ENCODE measurements around the gene PLEKHG2.

PLEKHG2 gene

DNA sequence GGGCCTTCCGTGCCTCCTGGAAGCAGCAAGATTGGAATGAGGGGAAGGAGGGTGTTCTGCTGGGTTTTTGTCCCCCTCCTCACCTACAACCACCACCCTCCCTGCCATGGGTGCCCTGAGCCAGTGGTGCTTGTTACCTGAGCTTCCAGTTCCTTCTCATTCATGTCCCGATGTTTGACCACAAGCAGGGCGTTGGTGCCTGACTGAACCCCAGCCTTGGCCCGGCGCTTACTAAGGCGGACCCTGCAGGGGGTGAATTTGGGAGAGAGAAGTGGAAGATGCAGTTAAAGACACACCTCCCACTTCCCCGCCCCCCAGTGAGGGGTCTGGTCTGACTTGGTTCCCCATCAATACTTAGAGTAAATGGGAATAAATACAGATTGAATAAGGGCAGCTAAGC lies 25.9 kb upstream of the PLEKHG2 start:
- DNase-seq = no peak

GRCh38 chr19:39388657-39389056 lies 23.8 kb upstream of the PLEKHG2 start:
- no peak for DNase-seq

GRCh38 chr19:39389631-39390414 lies 22.6 kb upstream of the PLEKHG2 start:
- no peak for DNase-seq

DNA sequence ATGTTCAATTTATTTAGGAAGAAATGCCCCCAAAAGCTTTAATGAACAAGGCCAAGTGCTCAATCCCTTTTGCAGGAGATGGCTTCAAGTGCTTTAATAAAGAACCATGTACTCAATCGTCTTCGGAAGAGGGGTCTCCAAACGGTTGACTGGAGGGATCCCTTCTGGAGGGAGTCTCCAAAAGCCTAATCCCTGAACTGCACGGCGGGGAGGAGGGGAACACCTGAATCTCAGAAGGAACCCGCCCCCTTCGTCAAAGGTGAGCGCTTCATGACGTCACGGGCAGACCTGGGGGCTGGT lies 22.1 kb upstream of the PLEKHG2 start:
- DNase-seq = no peak

GRCh38 chr19:39390751-39391437 lies 21.6 kb upstream of the PLEKHG2 start, which contains the start of the genes MED29 and PAF1:
Gene MED29 (plus strand): TSS chr19:39391378. CDS start chr19:39391423, 45 bp downstream.
Gene PAF1 (minus strand): TSS chr19:39391106. CDS start chr19:39390864, 242 bp downstream.
- DNase-seq = peak; percentile 100

DNA sequence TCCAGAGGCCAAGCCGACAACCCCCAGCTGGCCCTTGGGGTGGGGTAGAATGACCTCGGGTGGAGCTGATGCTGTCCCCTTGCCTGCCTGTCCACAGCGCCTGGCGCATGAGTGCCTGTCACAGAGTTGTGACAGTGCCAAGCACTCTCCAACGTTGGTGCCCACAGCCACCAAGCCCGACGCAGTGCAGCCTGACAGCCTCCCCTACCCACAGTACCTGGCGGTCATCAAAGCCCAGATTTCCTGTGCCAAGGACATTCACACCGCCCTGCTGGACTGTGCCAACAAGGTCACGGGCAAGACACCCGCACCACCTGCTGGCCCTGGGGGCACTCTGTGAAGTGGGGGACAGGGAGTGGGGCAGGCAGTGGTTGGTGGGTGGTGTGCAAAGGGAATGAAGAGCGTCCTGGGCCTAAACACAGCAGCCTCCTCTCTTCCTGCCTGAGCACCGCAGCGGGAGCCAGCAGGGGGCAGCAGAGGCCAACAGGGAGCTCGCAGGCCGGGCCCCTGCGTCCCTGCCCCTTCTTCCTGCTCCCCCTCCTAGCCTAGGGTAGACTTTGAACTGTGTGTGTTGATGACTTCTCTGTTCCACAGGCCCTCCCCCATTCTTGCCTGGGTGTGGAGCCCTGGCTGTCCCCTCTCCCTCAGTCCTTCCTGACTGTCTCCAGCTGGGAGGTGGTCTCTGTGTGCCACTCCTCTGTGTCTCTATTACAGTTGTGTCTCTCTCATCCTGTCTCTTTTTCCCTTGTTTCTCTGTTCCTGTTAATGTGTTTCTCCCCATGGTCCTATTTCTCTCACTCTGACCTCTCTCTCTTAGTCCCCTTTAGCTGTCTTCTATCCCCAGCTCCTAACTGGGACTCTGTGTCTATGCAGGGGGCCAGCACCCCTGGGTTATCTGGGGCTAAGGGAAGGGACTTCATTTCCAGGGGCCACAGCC lies 14.8 kb upstream of the PLEKHG2 start:
- peak; percentile 77 for DNase-seq

- DNase-seq = peak; percentile 88
Observed at GRCh38 chr19:39398297-39398864, 14.1 kb upstream of the PLEKHG2 start.

- no peak for DNase-seq
Observed at GRCh38 chr19:39399668-39400050, 12.8 kb upstream of the PLEKHG2 start.

- no peak for DNase-seq
Observed at GRCh38 chr19:39400061-39400460, 12.4 kb upstream of the PLEKHG2 start.

GRCh38 chr19:39401070-39401548 lies 11.4 kb upstream of the PLEKHG2 start:
- no peak for DNase-seq

- DNase-seq = no peak
Observed at GRCh38 chr19:39401549-39402345, 10.7 kb upstream of the PLEKHG2 start.

GRCh38 chr19:39402346-39403300 lies 9.8 kb upstream of the PLEKHG2 start:
- DNase-seq = peak; percentile 86

DNA sequence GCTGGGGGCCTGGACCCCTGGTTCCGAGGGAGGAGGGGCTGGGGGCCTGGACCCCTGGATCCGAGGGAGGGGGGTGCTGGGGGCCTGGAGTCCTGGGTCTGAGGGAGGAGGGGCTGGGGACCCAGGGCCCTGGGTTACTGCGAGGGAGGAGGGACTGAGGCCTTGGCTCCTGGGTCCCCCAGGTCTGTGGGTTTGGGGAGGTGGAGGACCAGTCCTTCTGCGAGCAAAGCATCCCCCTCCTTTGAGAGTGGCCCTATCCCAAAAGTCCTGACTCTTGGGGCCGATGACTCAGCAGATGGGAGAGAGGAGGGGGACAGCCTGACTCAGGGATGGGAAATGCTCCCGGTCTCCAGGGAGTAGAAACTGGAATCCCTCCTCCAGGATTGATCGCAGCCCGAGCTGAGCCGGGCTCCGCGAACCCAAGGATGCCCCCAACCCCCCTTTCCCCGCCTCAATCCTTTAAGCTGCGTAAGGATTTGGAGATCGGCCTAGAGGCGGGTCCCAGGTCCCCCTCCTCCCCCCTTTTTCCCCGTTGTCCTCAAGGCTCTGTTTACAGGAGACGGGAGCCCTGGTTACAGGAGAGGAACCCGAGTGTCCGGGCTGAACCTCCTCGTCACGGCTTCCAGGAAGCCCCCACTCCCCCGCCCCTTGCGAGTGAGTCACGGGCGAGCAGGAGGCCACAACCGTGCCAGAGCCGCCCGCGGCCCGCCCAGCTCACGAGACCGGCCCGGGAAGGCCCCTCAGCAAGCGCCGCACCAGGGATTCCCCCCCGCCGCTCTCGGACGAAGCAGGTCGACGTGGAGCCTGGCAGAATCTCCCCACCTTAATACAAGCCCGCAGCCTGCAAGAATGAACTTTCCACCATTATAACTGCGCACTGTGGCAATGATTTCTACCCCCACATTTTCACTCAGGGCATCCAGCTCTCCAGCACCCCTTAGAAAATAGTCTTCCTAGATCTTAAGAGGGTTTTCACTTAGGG lies 8.8 kb upstream of the PLEKHG2 start:
- DNase-seq = peak; percentile 98

DNA sequence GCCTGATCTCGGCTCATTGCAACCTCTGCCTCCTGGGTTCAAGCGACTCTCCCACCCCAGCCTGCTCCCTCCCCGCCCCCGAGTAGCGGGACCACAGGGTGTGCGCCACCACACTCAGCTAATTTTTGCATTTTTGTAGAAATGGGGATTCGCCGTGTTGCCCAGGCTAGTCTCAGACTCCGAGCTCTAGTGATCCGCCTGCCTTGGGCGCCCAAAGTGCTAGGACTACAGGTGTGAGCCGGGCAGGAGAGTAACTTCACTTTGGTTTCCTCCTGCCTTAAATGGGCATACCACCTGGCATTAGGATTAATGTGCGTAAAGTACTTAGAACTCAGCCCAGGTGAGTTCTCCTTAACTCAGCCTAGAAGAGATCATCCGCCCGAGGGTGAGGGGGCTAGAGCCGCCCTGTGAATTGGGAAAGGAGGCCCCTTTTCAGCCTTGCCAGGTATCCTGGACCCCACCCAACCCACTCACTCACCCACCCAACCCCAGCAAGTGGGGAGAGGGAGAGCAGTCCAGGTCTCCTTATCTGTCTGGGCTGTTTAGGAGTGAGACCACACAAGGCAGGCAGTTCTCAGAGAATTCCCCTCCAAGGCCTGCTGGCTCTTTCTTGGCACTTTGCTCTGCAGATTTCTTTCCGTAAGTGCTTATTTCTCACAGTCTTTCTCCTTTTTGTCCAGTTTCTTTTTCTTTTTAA lies 7.1 kb upstream of the PLEKHG2 start:
- no peak for DNase-seq

DNA sequence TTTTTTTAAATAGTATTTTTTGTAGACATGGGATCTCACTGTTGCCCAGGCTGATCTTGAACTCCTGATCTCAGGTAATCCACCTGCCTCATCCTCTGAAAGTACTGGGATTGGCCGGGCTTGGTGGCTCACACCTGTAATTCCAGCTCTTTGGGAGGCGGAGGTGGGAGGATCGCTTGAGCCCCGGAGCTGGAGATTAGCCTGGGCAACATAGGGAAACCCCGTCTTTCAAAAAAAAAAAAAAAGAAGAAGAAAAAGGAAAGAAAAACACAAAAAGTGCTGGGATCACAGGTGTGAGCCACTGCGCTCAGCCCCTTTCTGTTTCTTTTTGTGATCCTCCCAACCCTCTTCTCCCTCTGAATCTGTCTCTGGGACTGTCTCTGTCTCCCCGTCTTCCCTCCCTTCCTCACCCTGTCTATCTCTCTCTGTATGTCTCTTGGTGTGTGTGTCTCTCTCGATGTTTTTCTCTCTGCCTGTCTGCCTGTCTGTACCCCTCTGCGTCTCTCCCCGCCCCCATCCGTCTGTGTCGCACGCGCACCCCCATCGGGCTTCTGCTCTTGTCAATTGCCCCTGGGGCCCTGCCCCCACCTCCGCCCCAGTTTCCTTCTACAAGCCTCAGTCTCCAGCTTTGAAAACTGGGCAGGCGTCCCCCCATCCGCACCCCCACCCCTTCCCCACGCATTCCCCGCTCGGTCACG lies 6.4 kb upstream of the PLEKHG2 start:
- peak; percentile 36 for DNase-seq

- peak; percentile 89 for DNase-seq
Observed at GRCh38 chr19:39406656-39407409, 5.6 kb upstream of the PLEKHG2 start, which contains the start of gene ZFP36. Gene ZFP36 (plus strand): TSS chr19:39406847. CDS start chr19:39406905, 58 bp downstream.

DNA sequence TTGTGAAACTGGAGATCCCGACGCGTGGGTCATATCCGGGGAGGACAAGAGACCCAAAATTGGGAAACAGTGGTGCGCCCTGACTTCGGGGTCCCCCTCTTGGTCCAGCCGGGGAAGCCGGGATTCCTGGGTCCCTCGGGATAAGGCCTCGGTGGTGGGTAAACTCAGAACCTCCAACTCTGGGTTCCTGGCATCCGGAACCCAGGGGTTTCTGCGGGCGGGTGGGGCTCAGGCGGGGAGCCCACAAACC lies 5.1 kb upstream of the PLEKHG2 start:
- DNase-seq = peak; percentile 44

Data from HCEC 1CT (cell line).